IMR-90 (cell line): Measurements from ENCODE around the gene RCCD1. TPM values are rescaled to one million over a fixed set of nuclear protein-coding genes. Genes with fewer than 3 reads are reported as not detected.
A peak's percentile ranks its signal among the peaks of the same experiment; 100 is the strongest.

Experiments used
- ATAC-seq: fragments of 200-7000 bp; cut with Tn5 transposase; 2 replicates; pipeline ENCODE4 v1.9.1; 2020; ENCODE audit warnings: low read depth, mild to moderate bottlenecking, moderate library complexity
- BruUV-seq: library from RNA; stranded (reverse); fragments of 400-500 nt; replicated peaks from 2 replicates; lab custom pipeline; 2021; lab: Mats Ljungman, UMichigan
- CTCF ChIA-PET: fragments of 300-600 bp; formaldehyde crosslinking; extraction: SDS; loops from one replicate; lab custom pipeline; 2021; ENCODE audit warnings: antibody characterized with exemption; lab: Yijun Ruan, JAX
- POLR2A ChIA-PET: fragments of 300-600 bp; sonication (Branson Sonifier 250); formaldehyde crosslinking; loops from one replicate; lab custom pipeline; 2022; ENCODE audit warnings: antibody characterized with exemption; ENCODE audit not compliant: unreplicated experiment; lab: Charles Lee
- DNase-seq: peaks from one replicate; pipeline ENCODE4 v3.0.0; 2013
- H2AFZ ChIP-seq: replicated peaks from 2 replicates; pipeline ENCODE3; 2013; ENCODE audit warnings: low read length, mild to moderate bottlenecking; ENCODE audit not compliant: poor library complexity
- H2AK5ac ChIP-seq: 2 replicates; pipeline ENCODE4 v1.6.1; 2013; ENCODE audit warnings: low read depth, low read length, inconsistent platforms
- H2AK9ac ChIP-seq: replicated peaks from 2 replicates; pipeline ENCODE3; 2013; ENCODE audit warnings: mild to moderate bottlenecking, low read depth, low read length, moderate library complexity; ENCODE audit not compliant: poor library complexity
- H2BK120ac ChIP-seq: 2 replicates; pipeline ENCODE4 v1.6.1; 2013; ENCODE audit warnings: low read depth, low read length, inconsistent platforms
- H2BK15ac ChIP-seq: 3 replicates; pipeline ENCODE4 v1.6.1; 2013; ENCODE audit warnings: low read depth, low read length, inconsistent platforms
- H2BK20ac ChIP-seq: 2 replicates; pipeline ENCODE4 v1.6.1; 2013; ENCODE audit warnings: low read depth, mild to moderate bottlenecking, inconsistent platforms, low read length, moderate library complexity
- H2BK5ac ChIP-seq: 2 replicates; pipeline ENCODE4 v1.6.1; 2013; ENCODE audit warnings: mild to moderate bottlenecking, low read depth, low read length, inconsistent platforms; ENCODE audit not compliant: poor library complexity, severe bottlenecking
- H3K14ac ChIP-seq: replicated peaks from 2 replicates; pipeline ENCODE4 v1.6.1; 2013; ENCODE audit warnings: low read depth, low read length, inconsistent platforms
- H3K18ac ChIP-seq: 2 replicates; pipeline ENCODE4 v1.6.1; 2013; ENCODE audit warnings: low read depth, low read length, control low read depth
- H3K23ac ChIP-seq: 2 replicates; pipeline ENCODE4 v1.6.1; 2013; ENCODE audit warnings: low read depth, low read length, inconsistent platforms
- H3K27ac ChIP-seq: 2 replicates; pipeline ENCODE4 v1.5.1; 2013; ENCODE audit warnings: mild to moderate bottlenecking, control low read depth, low read length; ENCODE audit not compliant: insufficient read depth
- H3K27me3 ChIP-seq: 2 replicates; pipeline ENCODE4 v1.6.1; 2013; ENCODE audit warnings: low read length; ENCODE audit not compliant: control insufficient read depth, insufficient read depth
- H3K36me3 ChIP-seq: 2 replicates; pipeline ENCODE4 v1.6.1; 2013; ENCODE audit warnings: low read length, mixed read lengths; ENCODE audit not compliant: control insufficient read depth, insufficient read depth
- H3K4ac ChIP-seq: 2 replicates; pipeline ENCODE4 v1.6.1; 2013; ENCODE audit warnings: low read depth, low read length, inconsistent platforms
- H3K4me1 ChIP-seq: 2 replicates; pipeline ENCODE4 v1.6.1; 2013; ENCODE audit warnings: low read length, mixed read lengths; ENCODE audit not compliant: control insufficient read depth, insufficient read depth
- H3K4me2 ChIP-seq: 2 replicates; pipeline ENCODE4 v1.6.1; 2013; ENCODE audit warnings: low read depth, mild to moderate bottlenecking, control low read depth, low read length, moderate library complexity
- H3K4me3 ChIP-seq: 2 replicates; pipeline ENCODE4 v1.5.1; 2013; ENCODE audit warnings: low read depth, mild to moderate bottlenecking, control low read depth, low read length, moderate library complexity; ENCODE audit not compliant: insufficient read depth
- H3K56ac ChIP-seq: 2 replicates; pipeline ENCODE4 v1.6.1; 2013; ENCODE audit warnings: low read length, inconsistent platforms; ENCODE audit not compliant: insufficient read depth; ENCODE audit errors: extremely low read depth
- H3K79me1 ChIP-seq, 2 experiments: 2 replicates each; pipeline ENCODE4 v1.6.1; 2013; ENCODE audit warnings: low read length in 2 of 2, inconsistent platforms in 1 of 2, low read depth in 1 of 2
- H3K9ac ChIP-seq: 2 replicates; pipeline ENCODE4 v1.6.1; 2013; ENCODE audit warnings: low read depth, low read length, control low read depth
- H3K9me1 ChIP-seq: 2 replicates; pipeline ENCODE4 v1.6.1; 2013; ENCODE audit warnings: low read length, inconsistent platforms; ENCODE audit not compliant: insufficient read depth
- H3K9me3 ChIP-seq: 2 replicates; pipeline ENCODE4 v1.6.1; 2013; ENCODE audit warnings: low read length; ENCODE audit not compliant: control insufficient read depth, insufficient read depth
- H4K20me1 ChIP-seq: 2 replicates; pipeline ENCODE4 v1.6.1; 2013; ENCODE audit warnings: low read length, inconsistent platforms; ENCODE audit not compliant: insufficient read depth
- H4K5ac ChIP-seq: 2 replicates; pipeline ENCODE4 v1.6.1; 2013; ENCODE audit warnings: mild to moderate bottlenecking, low read depth, low read length, control low read depth
- H4K8ac ChIP-seq, 2 experiments: 2 replicates each; pipeline ENCODE4 v1.6.1; 2013; ENCODE audit warnings: low read depth in 2 of 2, low read length in 2 of 2, control low read depth in 1 of 2, inconsistent platforms in 1 of 2
- H4K91ac ChIP-seq: 2 replicates; pipeline ENCODE4 v1.6.1; 2013; ENCODE audit warnings: low read depth, low read length, inconsistent platforms; ENCODE audit not compliant: insufficient read depth
- BHLHE40 ChIP-seq: fragments of 150-350 bp; IDR thresholded peaks from 2 replicates; pipeline ENCODE4 v1.6.1; 2016; ENCODE audit warnings: mild to moderate bottlenecking, low read depth, low read length
- WGBS, 2 experiments: methylation state at CpG; one replicate each; pipeline versions ENCODE4 v1.1.5 to v1.1.7; 2013; ENCODE audit warnings: missing lambda C conversion rate in 2 of 2; ENCODE audit not compliant: insufficient read length in 1 of 2; ENCODE audit errors: extremely low coverage in 2 of 2; 5-methylcytosine and 5-hydroxymethylcytosine counted together
- dilution Hi-C: fragments of 300-500 bp; cut with HindIII; formaldehyde crosslinking; loops from one replicate; pipeline ENCODE4 v1.14.3; 2018; ENCODE audit warnings: low sequenced_read_pairs; ENCODE audit not compliant: unreplicated experiment
- in situ Hi-C: fragments of 300-500 bp; cut with MboI; formaldehyde crosslinking; loops from 3 replicates; pipeline ENCODE4 v1.14.3; 2019; ENCODE audit warnings: low sequenced_read_pairs, inconsistent platforms, mixed read lengths
- intact Hi-C: fragments of 100-400 bp; cut with micrococcal nuclease; formaldehyde crosslinking; loops from 2 replicates; pipeline ENCODE4 v1.10.0; 2022
- polyA plus RNA-seq, 3 experiments: library from polyadenylated mRNA; depleted of rRNA; stranded (reverse); fragments of >200 nt; gene quantifications; 2 replicates each; pipeline ENCODE4 v1.2.3, GENCODE V29; 2012; ENCODE audit warnings: low replicate concordance in 1 of 3
- total RNA-seq: library from RNA; depleted of rRNA; stranded (reverse); fragments of >200 nt; gene quantifications from 2 replicates; pipeline ENCODE4 v1.2.3, GENCODE V29; 2012

Gene RCCD1
- total and polyA plus RNA-seq, 2 of the 4 experiments (the other 2 are of a cell fraction) = 3.9 to 9.9 TPM

DNA sequence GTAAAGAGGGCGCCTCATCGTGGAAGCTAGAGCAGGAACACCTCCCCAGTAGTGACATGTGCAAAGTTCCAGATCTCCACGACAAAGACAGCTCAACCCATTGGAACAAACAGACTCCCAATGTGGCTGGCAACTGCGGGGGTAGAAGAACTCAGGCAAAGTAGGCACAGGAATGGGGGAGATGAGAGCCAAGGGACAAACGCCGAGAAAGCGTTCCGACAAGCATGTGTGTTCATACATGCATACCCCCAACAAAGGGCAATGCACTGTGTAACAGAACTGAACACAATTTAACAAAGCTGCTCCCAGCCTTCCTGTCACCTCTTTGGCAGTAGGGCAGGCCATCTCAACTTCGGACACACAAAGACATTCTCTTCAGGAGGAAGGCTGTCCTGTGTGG is 11.6 kb downstream of the RCCD1 start:
- Histone ChIP-seq H2BK120ac (no peak overlapping the region), H3K4me2 (no peak overlapping the region), H3K27ac (no peak overlapping the region), H3K36me3 (peaks cover 33% of the 10 kb centered on the region), H3K4ac (no peak overlapping the region), H3K4me3 (no peak overlapping the region), H3K4me1 (no peaks in the 10 kb centered on the region), H3K14ac (no peak overlapping the region), H3K18ac (no peak overlapping the region), H4K91ac (no peak overlapping the region), H4K8ac (no peak overlapping the region), H2BK20ac (no peak overlapping the region), H2BK5ac (no peak overlapping the region), H3K79me1 (peaks cover 8 to 28% of the 10 kb centered on the region in 2 experiments), H2AK5ac (no peak overlapping the region), H3K9me3 (no peaks in the 10 kb centered on the region), H4K20me1 (no peaks in the 10 kb centered on the region), H4K5ac (no peak overlapping the region), H2AK9ac (no peak overlapping the region), H3K23ac (no peak overlapping the region), H3K27me3 (no peaks in the 10 kb centered on the region), H3K9me1 (0 out of 2 replicates have a peak, but pooled peaks cover 5% of the 10 kb centered on the region), H3K56ac (no peak overlapping the region), H2AFZ (no peak overlapping the region), H3K9ac (no peak overlapping the region), H2BK15ac (no peak overlapping the region)
- ATAC-seq (no peak), DNase-seq (no peak)
- CTCF ChIA-PET = interaction anchor here (0.8 to 1.5 kb wide), 2 partner anchors 10 to 13 kb away, joined by 4 to 5 read pairs; no protein-coding TSS in a partner anchor
- BruUV-seq = TSS peak; percentile 83
- intact Hi-C loops (no loop called here), in situ Hi-C loops (no loop called here), dilution Hi-C loops (no loop called here)
- 100% methylated on average over 1 of the region's 9 CpGs; no CpG with 5 or more reads in 1 of the 2 experiments for WGBS, 2 experiments
- no peak for TF ChIP-seq BHLHE40
- POLR2A ChIA-PET = no interaction called here
